Measurements from ENCODE around the gene AUTS2.

The AUTS2 gene

GRCh38 chr7:70665997-70666396 is 1067.7 kb downstream of the AUTS2 start:
- no peak for DNase-seq (ENCODE audit: low read depth)
- TF ChIP-seq CTCF (IDR thresholded peaks at IDR 0.05; ENCODE audit: control insufficient read depth, extremely low read depth, insufficient read depth): no peak
- H3K4me3 ChIP-seq (ENCODE audit: low read depth, low read length): no peak overlapping the region

GRCh38 chr7:70667406-70667805 is 1069.1 kb downstream of the AUTS2 start:
- no peak for DNase-seq (ENCODE audit: low read depth)
- TF ChIP-seq CTCF (IDR thresholded peaks at IDR 0.05; ENCODE audit: control insufficient read depth, extremely low read depth, insufficient read depth): no peak
- H3K4me3 ChIP-seq (ENCODE audit: low read depth, low read length): no peak overlapping the region

- TF ChIP-seq CTCF (IDR thresholded peaks at IDR 0.05; ENCODE audit: control insufficient read depth, extremely low read depth, insufficient read depth): no peak
- no peak for DNase-seq (ENCODE audit: low read depth)
- H3K4me3 ChIP-seq (ENCODE audit: low read depth, low read length): no peak overlapping the region
Measured at GRCh38 chr7:70668606-70669358, 1070.5 kb downstream of the AUTS2 start.

- H3K4me3 ChIP-seq (ENCODE audit: low read depth, low read length): no peak overlapping the region
- TF ChIP-seq CTCF (IDR thresholded peaks at IDR 0.05; ENCODE audit: control insufficient read depth, extremely low read depth, insufficient read depth): no peak
- DNase-seq (ENCODE audit: low read depth): no peak
Measured at GRCh38 chr7:70669854-70670253, 1071.6 kb downstream of the AUTS2 start.

- no peak for DNase-seq (ENCODE audit: low read depth)
- TF ChIP-seq CTCF (IDR thresholded peaks at IDR 0.05; ENCODE audit: control insufficient read depth, extremely low read depth, insufficient read depth): no peak
Measured at GRCh38 chr7:70670288-70670687, 1072.0 kb downstream of the AUTS2 start.

GRCh38 chr7:70673778-70674570 is 1075.7 kb downstream of the AUTS2 start:
- no peak for TF ChIP-seq CTCF (IDR thresholded peaks at IDR 0.05; ENCODE audit: control insufficient read depth, extremely low read depth, insufficient read depth)
- H3K4me3 ChIP-seq (ENCODE audit: low read depth, low read length): no peak overlapping the region
- no peak for DNase-seq (ENCODE audit: low read depth)

More at GRCh38 chr7:70670288-70670687, 1072.0 kb downstream of the AUTS2 start:
- H3K4me3 ChIP-seq (ENCODE audit: low read depth, low read length): no peak overlapping the region

Measured in LNCaP clone FGC (cell line).